ENCODE results near the gene PRAMEF1. TPM values are rescaled to one million over a fixed set of nuclear protein-coding genes. Genes with fewer than 3 reads are reported as not detected.

Gene PRAMEF1
- total and polyA plus RNA-seq, 9 donors, result not detected

DNA sequence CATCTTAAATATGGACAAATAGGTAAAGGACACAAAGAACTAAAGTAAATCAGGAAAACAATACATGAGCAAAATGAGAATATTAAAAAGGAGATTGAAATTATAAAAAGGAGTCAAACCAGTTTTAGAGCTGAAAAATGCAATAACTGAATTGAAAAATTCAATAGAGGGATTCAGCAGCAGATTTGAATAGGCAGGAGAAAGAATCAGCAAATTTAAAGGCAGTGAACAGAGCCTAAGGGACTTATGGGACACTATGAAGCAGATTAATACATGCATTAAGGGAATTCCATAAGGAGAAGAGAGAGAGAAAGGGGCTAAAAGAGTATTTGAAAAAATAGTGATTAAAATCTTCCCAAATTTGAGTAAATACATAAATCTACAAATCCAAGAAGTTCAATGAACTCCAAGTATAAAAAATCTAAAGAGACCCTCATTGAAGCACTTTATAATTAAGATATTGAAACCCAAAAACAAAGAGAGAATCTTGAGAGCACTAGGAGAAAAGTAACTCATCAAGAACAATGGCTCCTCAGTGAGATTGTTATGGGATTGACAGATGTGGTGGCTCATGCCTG lies 42.3 kb upstream of the PRAMEF1 start:
- TF ChIP-seq POLR2A (IDR thresholded peaks at IDR 0.05), result no peak
- TF ChIP-seq, protein P1, sequence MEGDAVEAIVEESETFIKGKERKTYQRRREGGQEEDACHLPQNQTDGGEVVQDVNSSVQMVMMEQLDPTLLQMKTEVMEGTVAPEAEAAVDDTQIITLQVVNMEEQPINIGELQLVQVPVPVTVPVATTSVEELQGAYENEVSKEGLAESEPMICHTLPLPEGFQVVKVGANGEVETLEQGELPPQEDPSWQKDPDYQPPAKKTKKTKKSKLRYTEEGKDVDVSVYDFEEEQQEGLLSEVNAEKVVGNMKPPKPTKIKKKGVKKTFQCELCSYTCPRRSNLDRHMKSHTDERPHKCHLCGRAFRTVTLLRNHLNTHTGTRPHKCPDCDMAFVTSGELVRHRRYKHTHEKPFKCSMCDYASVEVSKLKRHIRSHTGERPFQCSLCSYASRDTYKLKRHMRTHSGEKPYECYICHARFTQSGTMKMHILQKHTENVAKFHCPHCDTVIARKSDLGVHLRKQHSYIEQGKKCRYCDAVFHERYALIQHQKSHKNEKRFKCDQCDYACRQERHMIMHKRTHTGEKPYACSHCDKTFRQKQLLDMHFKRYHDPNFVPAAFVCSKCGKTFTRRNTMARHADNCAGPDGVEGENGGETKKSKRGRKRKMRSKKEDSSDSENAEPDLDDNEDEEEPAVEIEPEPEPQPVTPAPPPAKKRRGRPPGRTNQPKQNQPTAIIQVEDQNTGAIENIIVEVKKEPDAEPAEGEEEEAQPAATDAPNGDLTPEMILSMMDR (IDR thresholded peaks at IDR 0.05), result no peak
- no peak for TF ChIP-seq EP300 (IDR thresholded peaks at IDR 0.05)
- Histone ChIP-seq H3K9me3 (no peaks in the 10 kb centered on the region), H3K36me3 (no peaks in the 10 kb centered on the region), H3K27ac (no peak overlapping the region), H3K27me3 (no peaks in the 10 kb centered on the region), H3K4me3 (no peak overlapping the region), H3K4me1 (ENCODE audit: insufficient read depth) (no peaks in the 10 kb centered on the region)
- intact Hi-C loops (cut with DNase I), result no loop called here
- no peak for DNase-seq

GRCh38 chr1:12754738-12755137 lies 36.5 kb upstream of the PRAMEF1 start:
- Histone ChIP-seq H3K4me3 (no peak overlapping the region), H3K4me1 (ENCODE audit: insufficient read depth) (no peaks in the 10 kb centered on the region), H3K27me3 (no peaks in the 10 kb centered on the region), H3K9me3 (no peaks in the 10 kb centered on the region), H3K36me3 (no peaks in the 10 kb centered on the region), H3K27ac (no peak overlapping the region)
- DNase-seq, result no peak
- 81 to 86% (median 81%) methylated on average over 4 of the region's 4 CpGs for WGBS, 3 donors
- no peak for TF ChIP-seq POLR2A (IDR thresholded peaks at IDR 0.05)
- no peak for TF ChIP-seq EP300 (IDR thresholded peaks at IDR 0.05)
- TF ChIP-seq, protein P1 (IDR thresholded peaks at IDR 0.05), result no peak
- intact Hi-C loops (cut with DNase I), result no loop called here

GRCh38 chr1:12756273-12756672 lies 34.9 kb upstream of the PRAMEF1 start:
- no peaks in the 10 kb centered on the region for H3K9me3 ChIP-seq
- TF ChIP-seq POLR2A (IDR thresholded peaks at IDR 0.05) (no peak), EP300 (IDR thresholded peaks at IDR 0.05) (no peak)
- TF ChIP-seq, protein P1 (IDR thresholded peaks at IDR 0.05), result no peak
- 57 to 75% (median 58%) methylated on average over 2 of the region's 2 CpGs for WGBS, 3 donors
- H3K4me3 ChIP-seq, result no peak overlapping the region
- no peaks in the 10 kb centered on the region for H3K4me1 ChIP-seq (ENCODE audit: insufficient read depth)
- H3K36me3 ChIP-seq, result no peaks in the 10 kb centered on the region
- intact Hi-C loops (cut with DNase I), result no loop called here
- DNase-seq, result no peak
- no peak overlapping the region for H3K27ac ChIP-seq
- no peaks in the 10 kb centered on the region for H3K27me3 ChIP-seq

DNA sequence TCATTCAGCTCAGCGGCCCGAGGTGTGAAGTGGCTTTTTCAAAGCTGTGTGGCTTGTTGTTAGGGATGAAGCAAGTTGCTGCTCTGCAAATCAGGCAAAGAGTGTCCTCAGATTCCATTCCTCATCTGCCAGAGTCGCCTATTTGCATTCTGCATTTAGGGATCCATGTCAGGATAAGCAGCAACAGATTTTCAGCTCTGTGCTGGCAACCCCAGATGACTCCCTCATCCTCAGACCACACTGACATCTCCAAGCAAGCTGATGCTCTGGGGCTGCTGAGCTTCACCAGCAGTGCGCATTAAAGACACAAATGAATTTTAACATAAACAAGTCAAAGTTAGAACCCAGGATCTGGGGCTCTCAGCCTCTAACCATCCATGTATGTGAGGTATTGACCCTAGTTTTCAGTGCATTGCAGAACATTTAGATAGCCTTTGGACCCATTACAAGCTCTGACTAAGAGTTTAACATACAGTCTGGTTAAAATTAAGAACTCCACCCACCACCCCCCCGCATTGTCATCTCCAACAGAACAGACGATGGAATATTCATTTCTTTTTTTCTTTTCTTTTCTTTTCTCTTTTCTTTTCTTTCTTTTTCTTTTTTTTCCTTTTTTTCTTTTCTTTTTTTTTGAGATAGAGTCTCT lies 34.3 kb upstream of the PRAMEF1 start:
- DNase-seq, result no peak
- H3K4me3 ChIP-seq, result no peak overlapping the region
- H3K27ac ChIP-seq, result no peak overlapping the region
- WGBS, 3 donors, result 70 to 84% (median 75%) methylated on average over 6 of the region's 6 CpGs
- H3K4me1 ChIP-seq (ENCODE audit: insufficient read depth), result no peaks in the 10 kb centered on the region
- no peaks in the 10 kb centered on the region for H3K27me3 ChIP-seq
- intact Hi-C loops (cut with DNase I), result no loop called here
- H3K9me3 ChIP-seq, result no peaks in the 10 kb centered on the region
- TF ChIP-seq POLR2A (IDR thresholded peaks at IDR 0.05) (no peak), EP300 (IDR thresholded peaks at IDR 0.05) (no peak)
- TF ChIP-seq, protein P1 (IDR thresholded peaks at IDR 0.05), result no peak
- H3K36me3 ChIP-seq, result no peaks in the 10 kb centered on the region
